Measurements from ENCODE around the gene IL17RD. TPM values are rescaled to one million over a fixed set of nuclear protein-coding genes. Genes with fewer than 3 reads are reported as not detected.
"Not testable (repeated sequence)": the region's sequence is repeated elsewhere in the genome, so short reads cannot be mapped to it uniquely, and the experiment has no call there.

IL17RD gene
- total RNA-seq, 1 donor from 2014 or later: 1.8 TPM

DNA sequence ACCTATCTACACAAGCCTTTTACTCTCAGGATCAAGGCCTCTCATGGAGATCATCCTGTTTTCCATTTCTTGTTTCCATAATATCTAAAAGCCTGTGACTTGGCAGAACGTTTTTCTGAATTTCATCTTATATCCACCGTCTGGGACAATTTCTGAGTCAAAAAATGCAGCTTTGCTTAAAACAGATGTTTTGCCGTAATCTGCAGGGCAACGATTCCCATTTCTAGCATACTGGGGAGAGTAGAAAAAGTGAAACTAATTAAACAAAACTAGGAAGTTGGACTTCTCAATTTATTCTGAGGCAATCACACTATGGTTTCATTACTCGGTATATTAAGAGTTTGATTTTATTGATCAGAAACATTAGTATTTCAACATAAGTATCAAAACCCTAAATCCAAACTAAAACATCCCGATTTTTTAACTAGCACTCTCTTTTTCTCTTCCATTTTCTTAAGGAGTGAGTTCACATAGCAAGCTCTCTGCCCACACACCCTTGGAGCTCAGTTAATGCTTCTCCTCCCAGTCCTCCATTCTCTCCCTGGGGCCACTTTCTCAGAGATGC lies 71.1 kb downstream of the IL17RD start:
- no peak for DNase-seq (ENCODE audit: low read depth, low spot score)

DNA sequence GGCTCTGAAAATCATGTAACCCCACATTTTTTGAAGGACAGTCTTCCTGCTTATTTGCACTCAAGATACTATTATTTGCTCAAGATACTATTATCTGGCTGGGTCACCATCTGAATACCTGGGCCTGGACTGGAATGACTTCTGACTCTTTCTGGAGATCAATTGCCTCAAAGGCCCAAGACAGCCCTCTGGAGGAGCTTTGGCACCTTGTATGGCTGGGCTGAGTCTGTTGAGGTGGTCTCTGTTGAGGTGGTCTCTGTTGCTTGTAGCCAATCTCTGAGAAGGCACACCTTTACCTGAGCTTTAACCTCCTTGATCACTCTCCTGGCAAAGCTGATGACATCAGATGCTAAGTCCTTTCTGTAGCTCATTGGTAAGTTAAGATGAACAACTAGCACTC lies 71.7 kb downstream of the IL17RD start:
- DNase-seq (ENCODE audit: low read depth, low spot score): no peak

DNA sequence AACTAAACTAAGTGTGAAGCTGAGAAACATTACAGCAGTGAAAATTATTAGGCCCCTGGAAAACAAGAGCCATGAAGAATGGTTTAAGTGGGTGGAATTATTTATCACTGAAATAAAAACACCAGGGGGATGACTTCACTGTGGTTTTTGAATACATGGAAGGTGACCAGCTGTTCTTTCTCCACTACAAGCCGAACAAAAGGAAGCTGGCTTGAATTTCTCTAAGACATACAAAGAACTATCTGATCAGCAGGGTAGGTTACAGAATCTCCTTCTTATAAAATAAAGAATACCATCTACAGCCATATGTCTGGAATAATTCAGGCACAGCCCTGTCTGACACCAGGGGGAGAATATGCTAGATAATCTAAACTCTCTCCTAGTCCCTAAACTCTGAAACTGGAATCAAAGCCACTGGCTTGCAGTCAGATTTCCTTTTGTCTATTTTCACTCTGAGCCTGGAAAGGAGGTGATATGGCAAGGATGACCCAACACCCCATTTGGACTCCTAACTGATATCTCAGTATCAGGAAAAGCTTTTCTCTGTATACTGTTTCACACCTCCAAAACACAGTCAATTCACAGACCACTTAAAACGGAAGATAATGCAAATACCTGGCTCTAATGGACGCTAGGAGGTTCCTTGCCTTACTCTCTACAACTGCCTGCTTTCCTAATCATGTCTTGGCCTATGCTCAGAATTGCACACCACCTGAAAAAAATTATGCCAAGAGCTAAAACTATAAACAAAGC lies 73.5 kb downstream of the IL17RD start:
- no peak for DNase-seq (ENCODE audit: low read depth, low spot score)

DNA sequence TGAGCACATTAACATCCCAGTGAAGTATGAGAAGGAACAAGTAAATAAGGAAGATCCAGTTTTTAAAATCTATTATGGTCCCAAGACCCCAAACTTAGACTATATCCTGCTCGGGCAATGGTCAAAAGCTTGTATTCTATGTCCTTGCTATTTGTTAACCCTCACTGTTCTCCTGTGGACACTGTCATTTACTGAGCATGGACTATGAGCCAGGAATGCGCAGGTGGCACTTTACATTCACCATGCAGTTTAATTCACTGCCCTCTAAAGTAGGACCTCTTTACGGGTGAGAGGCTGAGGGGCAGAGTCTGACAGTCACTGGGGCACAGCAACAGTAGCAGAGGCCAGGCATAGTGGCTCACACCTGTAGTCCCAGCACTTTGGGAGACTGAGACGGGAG lies 76.1 kb downstream of the IL17RD start:
- no peak for DNase-seq (ENCODE audit: low read depth, low spot score)

DNA sequence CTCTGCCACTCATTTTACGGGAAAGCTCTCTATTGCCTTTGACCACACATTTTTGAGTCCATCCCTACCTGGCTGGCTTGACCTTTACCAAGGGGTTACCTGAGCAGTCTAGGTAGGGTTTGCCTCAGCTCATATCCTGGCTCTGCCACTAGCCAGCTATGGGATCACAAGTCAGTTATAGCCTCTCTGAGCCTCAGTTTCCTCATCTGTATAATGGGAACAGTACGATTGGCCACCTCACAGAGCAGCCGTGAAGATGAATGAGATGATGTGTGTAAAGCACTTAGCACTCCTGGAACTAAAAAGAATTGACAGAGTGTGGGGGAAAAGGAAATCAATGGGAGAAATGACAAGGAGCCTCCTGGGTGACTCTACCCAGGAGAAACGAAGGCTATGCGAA lies 76.7 kb downstream of the IL17RD start:
- no peak for DNase-seq (ENCODE audit: low read depth, low spot score)

DNA sequence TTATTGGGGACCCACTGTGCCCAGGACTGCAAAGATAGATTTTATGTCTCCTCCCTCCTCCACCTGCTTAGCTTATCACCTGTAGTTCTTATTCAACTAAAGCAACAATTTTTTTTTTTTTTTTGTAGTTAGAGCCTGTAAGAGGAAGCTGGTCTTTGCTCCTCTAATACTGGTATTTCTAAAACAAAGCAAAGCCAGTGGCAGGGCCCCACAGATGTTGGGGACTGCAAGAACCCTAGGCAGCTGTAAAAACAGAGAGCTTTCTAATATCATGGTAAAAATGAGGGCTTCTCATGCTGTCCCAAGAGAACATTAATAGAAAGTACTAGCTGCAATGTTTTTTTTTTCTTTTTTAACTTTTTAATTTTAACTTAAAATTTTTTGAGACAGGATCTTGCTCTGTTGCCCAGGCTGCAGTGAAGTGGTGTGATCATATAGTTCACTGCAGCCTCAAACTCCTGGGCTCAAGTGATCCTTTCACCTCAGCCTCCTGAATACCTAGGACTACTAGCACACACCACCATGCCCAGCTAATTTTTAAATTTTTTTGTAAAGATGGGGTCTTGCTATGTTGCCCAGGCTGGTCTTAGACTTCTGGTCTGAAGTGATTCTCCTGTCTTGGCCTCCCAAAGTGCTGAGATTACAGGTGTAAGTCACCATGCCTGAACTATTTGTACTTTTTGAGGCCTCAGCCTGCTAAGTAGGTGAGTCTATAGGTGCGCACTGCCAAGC lies 77.6 kb downstream of the IL17RD start:
- DNase-seq (ENCODE audit: low read depth, low spot score): no peak

DNA sequence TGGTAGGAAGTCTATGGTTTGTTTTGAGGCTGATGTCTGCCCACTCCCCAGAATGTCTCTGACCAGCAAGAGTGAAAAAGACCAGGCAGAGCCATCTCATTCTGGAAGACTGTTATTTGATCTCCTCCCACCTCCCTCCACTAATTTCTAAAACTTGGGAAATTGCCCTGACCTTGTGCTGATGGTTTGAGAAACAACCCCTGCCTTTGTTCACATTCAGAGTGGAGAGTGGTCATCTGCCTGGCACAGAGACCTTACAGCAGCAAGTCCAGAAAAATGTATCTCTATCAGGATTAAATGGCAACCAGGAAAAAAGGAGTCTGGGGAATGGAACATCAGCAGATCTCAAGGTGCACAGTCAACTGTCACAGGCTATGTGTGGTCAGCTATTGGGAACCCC lies 79.0 kb downstream of the IL17RD start:
- no peak for DNase-seq (ENCODE audit: low read depth, low spot score)

DNA sequence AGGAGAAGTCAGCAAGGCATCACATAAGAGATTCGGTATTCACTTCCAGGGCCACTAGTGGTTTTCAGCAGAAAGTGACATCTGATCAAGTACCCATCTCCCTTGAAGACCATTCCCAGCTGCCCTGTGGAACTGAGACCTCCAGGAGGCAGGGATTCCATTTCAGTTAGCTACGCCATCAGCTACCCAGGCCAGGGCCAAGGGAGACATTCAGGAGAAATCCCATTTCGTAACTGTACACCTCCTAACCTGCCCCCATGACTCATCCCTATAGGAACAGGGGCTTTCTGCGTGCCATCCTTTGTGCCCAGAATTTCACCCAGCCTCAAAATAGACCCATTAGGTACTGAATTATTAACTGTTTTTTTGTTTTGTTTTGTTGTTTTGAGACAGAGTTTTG lies 79.9 kb downstream of the IL17RD start:
- DNase-seq (ENCODE audit: low read depth, low spot score): no peak

DNA sequence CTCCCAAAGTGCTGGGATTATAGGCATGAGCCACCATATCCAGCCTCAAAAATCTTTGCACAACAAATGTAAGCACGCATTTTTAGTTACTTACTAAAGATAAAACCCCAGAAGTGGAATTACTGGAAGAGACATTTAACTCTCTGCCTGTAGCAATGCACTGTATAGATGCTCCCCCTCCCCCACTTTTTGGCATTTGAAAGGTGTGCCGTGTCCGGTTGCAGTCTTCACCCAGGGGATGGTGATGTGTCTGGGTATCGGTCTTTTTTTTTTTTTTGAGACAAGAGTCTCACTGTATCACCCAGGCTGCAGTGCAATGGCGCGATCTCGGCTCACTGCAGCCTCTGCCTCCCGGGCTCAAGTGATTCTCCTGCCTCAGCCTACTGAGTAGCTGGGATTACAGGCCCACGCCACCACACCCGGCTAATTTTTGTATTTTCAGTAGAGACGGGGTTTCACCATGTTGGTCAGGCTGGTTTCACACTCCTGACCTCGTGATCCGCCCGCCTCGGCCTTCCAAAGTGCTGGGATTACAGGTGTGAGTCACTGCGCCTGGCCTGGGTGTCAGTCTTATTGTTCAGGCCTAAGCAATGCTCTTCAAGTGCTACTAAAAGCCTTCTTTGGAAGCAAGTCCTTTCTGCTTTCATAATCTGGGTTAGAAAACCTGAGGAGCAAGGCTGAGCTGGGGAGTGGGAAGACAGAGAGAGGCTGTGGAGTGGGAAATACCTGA lies 81.7 kb downstream of the IL17RD start:
- DNase-seq (ENCODE audit: low read depth, low spot score): not testable (repeated sequence)

DNA sequence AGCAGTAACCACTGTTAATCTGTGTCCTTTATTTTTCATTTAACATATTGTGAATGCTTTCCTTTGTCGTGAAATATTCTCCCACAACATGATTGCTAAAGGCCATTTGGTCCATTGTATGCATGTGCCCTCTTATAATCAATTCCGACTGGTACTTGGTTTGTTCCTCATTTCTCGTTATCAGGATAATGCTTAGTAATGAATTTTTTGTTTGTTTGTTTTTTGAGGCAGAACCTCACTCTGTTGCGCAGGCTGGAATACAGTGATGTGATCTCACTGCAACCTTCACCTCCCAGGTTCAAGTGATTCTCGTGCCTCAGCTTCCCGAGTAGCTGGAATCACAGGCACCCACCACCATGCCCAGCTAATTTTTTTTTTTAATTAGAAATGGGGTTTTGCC lies 82.7 kb downstream of the IL17RD start:
- DNase-seq (ENCODE audit: low read depth, low spot score): no peak

DNA sequence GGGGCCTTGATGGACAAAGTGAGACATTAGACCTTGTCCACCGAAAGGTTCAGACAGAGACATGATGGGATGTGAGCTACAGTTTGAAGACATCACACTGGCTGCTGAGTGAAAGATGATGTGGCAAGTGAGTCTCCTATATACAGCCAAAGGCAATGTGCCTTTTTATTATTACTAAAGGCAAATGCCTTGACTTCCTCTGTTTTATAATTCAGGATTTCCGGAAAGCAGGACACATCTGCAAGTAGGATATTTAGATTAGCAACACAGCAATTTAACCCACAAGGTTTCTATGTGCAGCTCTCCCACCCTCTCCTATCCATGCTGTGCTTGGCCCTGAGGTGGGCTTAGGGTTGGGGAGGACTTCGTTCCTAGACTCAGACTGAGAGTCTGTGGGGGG lies 84.0 kb downstream of the IL17RD start:
- no peak for DNase-seq (ENCODE audit: low read depth, low spot score)

DNA sequence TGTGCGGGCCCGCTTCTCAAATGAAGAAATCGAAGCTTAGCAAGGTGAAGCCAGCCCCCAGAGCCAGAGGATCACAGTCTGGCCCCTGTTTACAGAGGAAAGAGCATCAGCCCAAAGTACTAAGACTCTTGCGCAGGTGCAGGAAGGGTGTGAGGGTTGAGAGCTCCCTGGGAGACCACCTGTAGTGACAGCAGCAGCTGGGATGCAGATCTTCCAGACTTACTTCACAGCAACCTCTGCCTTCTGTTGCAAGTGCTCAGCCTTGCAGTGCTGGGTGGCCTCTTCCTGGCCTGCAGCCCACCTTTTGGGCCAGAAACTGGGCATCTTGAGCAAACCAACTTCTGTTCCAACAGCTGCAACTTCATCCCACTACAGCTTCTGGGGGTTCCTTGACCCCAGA lies 85.0 kb downstream of the IL17RD start:
- no peak for DNase-seq (ENCODE audit: low read depth, low spot score)

DNA sequence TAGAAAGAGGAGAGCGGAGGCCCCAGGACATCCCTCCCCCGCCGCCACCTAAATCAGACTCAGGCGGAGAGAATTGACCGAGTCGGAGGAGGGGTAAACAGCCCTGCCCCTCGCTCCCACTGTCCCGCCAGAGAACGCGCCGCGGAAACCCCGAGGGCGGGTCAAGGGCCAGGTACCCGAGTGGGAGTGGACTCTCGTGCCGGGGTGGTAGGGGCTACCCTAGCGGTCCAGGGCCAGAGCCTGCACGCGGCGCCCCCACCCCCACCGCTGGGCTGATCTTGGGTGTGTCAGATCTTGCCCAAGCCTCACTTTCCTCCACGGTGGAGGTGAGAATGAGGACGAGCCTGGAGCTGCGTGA lies 85.7 kb downstream of the IL17RD start:
- no peak for DNase-seq (ENCODE audit: low read depth, low spot score)

DNA sequence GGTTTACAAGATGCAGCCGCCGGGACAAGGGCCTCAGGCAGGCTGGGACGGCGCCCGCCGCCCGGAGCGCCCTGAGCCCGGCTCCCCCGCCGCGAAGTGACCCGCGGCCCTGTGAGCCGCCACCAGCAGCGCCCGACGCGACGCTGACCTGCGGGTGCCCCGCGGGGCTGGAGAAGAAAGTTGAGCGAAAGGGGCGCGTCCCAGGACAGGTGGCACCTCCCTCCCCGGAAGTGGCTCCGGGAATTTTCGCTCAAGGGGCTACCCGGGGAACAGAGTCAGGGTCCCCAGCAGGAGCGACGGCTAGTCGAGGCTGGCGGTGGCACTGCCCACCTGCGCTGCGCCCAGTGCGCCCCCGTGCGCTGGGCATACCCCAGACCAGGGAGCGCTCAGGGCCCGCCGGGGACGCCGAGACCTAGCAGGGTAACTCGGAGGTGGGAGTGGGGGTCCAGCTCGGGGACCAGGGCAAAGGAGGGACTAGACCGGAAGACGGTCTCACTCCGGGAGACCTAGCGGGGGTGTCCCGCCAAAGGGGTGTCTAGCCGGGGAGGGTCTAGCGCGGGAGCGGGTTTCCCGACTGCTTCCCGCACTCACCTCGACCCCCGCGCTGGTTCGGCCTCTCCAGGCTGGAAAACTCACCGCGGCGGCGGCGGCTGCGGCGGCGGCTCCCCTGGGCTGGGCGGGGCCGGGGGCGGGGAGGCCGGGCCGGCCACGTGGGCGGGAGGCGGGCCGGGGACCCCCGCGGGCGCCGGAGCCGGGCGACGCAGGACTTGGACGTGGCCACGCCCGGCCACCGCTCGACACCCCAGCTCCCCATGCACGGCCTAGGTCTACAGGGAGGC lies 86.3 kb downstream of the IL17RD start:
- DNase-seq (ENCODE audit: low read depth, low spot score): no peak

DNA sequence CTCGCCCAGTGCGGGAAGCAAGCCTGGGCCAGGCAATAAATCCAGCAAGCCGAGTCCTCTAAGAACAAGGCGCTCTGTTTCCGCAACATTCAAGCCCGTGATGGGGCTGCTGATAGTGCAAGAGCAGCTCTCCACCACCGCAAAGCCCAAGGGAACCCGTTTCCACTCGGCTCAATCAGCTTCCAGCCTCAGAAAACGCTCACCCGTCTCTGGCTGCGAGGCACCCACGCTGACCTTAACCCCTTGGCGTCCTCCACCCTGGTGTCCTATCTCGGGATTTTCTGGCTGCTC lies 86.9 kb downstream of the IL17RD start:
- DNase-seq (ENCODE audit: low read depth, low spot score): no peak

DNA sequence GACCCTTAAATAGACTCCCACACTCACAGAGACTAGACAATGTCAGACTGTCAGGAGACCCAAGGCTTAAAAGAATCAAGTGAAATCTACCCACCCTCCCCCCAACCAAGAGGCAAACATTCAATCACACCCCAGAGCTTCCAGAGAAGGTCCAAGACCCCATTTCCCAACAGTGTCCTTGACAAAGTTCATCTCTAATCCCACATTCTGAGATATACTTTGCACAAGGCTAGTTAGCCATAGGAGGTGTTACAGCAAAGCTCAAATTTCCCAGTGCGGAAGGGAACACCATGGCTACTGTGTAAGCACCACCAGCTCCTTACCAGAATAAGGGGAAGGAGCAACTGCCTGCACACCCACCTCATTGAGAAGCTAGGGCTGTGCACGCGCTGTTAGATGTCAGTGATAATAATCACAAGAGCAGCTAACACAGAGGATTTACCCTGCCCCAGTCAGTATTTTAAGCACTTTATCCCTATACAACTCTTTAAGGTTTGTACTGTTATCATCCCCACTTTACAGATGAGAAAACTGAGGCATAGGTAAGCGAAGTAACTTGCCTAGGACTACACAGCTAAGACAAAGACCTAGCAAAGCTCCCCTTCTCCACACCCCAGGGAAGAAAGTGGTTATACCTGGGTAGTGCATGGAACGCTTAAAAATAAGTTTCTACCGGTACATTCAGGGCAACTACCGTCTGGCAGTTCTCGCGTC lies 87.4 kb downstream of the IL17RD start:
- no peak for DNase-seq (ENCODE audit: low read depth, low spot score)

DNA sequence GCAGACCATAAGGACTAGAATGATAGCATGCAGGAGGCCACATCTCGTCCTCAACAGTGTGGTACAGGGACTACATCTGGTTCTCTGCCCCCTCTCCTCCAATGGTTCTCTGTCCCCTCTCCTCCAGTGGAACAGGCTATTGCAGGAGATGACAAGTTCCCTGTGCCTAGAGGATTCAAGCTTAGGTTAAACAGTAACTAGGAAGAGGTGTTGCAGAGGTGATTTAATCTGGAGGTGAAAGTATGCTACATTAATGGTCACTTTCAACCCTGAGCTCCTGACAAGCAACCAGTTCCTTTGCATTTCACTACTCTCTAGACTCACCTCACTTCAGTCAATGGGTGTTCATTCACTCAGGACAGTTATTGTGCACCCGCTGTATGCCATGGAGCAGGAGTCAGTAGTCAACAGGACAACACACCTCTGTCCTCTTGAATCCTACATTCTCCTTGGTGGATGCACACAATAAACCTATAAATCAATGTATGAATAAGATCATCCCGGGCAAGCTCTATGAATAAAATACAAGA lies 88.7 kb downstream of the IL17RD start:
- DNase-seq (ENCODE audit: low read depth, low spot score): no peak

DNA sequence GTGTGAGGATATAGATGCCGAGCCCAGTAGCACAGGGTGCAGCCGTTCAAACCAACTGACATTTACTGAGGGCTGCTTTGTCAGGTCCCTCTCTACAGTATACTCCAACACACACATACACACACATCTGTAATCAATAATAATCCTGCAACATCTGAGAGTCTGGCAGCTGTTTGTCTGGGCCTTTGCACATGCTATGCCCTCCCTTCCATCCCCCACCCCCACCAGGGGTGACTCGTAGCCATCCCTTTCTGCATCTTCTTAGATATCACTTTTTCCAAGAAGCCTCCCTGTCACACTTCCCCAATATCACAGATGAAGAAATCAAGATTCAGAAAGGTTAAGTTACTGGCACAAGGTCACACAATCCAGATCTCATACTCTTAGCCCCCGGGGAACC lies 91.0 kb downstream of the IL17RD start:
- DNase-seq (ENCODE audit: low read depth, low spot score): no peak

DNA sequence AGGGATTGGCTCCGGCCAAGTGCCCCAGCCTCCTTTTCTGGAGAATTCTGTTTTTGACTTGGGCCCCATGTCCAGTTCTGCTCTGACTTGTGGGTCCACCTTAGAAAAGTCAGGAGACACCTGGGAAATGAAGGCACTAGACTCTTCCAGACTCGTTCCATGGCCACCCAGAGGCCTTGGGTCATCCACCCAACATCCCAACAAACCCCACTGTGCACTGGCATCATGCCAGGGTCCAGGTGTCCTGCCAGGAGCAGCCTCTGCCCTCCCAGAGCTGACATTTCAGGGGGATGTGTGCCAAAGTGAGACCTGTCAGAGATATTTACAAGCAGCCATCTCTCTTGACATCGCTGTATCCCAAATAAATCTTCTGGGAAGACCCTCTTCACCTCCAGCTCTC lies 91.5 kb downstream of the IL17RD start:
- no peak for DNase-seq (ENCODE audit: low read depth, low spot score)

DNA sequence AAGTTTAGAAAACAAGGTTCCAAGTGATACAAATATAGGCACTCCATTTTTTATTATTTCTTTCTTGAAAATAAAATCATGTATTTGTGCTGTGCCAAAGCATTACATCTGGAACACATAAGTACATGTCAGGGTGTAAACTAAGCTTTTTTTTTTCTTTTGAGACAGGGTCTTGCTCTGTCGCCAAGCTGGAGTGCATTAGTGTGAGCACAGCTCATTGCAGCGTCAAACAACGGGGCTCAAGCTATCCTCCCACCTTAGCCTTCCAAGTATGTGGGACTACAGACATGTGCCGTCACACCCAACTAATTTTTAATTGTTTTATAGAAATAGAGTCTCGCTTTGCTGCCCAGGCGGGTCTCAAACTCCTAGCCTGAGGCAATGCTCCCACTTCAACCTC lies 95.7 kb downstream of the IL17RD start:
- DNase-seq (ENCODE audit: low read depth, low spot score): no peak

Data from pulmonary artery endothelial cell (primary cell).